GM12873 (cell line): Measurements from ENCODE around the gene TFB2M.

ENCODE experiments used
- CTCF ChIP-seq: IDR thresholded peaks from 2 replicates; pipeline ENCODE4 v1.5.1; 2012; ENCODE audit warnings: low read depth, mild to moderate bottlenecking, moderate library complexity, low read length, control low read depth; ENCODE audit not compliant: insufficient read depth; ENCODE audit errors: missing control alignments

TFB2M gene

GRCh38 chr1:246560833-246561232 is 5.2 kb downstream of the TFB2M start:
- peak; percentile 10 for TF ChIP-seq CTCF

GRCh38 chr1:246559310-246559709 is 6.8 kb downstream of the TFB2M start:
- no peak for TF ChIP-seq CTCF

- TF ChIP-seq CTCF = no peak
Observed at GRCh38 chr1:246558041-246558440, 8.0 kb downstream of the TFB2M start.

GRCh38 chr1:246554201-246554600 is 11.9 kb downstream of the TFB2M start:
- no peak for TF ChIP-seq CTCF

- no peak for TF ChIP-seq CTCF
Observed at GRCh38 chr1:246552110-246552509, 14.0 kb downstream of the TFB2M start.

- no peak for TF ChIP-seq CTCF
Observed at GRCh38 chr1:246550402-246550801, 15.7 kb downstream of the TFB2M start.

- no peak for TF ChIP-seq CTCF
Observed at GRCh38 chr1:246549665-246550064, 16.4 kb downstream of the TFB2M start.
